ENCODE data around the gene RGMB.

The RGMB gene

GRCh38 chr5:98843481-98843880 is 70.0 kb downstream of the RGMB start:
- no peak overlapping the region for H3K4me3 ChIP-seq (ENCODE audit: low read depth, low read length)
- no peak for TF ChIP-seq CTCF (IDR thresholded peaks at IDR 0.05; ENCODE audit: control insufficient read depth, extremely low read depth, insufficient read depth)
- no peak for DNase-seq (ENCODE audit: low read depth)

- no peak for TF ChIP-seq CTCF (IDR thresholded peaks at IDR 0.05; ENCODE audit: control insufficient read depth, extremely low read depth, insufficient read depth)
- DNase-seq (ENCODE audit: low read depth): no peak
- H3K4me3 ChIP-seq (ENCODE audit: low read depth, low read length): no peak overlapping the region
These were observed 71.4 kb downstream of the RGMB start for GRCh38 chr5:98844865-98845264.

- H3K4me3 ChIP-seq (ENCODE audit: low read depth, low read length): no peak overlapping the region
- DNase-seq (ENCODE audit: low read depth): no peak
- no peak for TF ChIP-seq CTCF (IDR thresholded peaks at IDR 0.05; ENCODE audit: control insufficient read depth, extremely low read depth, insufficient read depth)
These were observed 72.4 kb downstream of the RGMB start for GRCh38 chr5:98845878-98846277.
